ENCODE measurements around the gene TGM5. TPM values are rescaled to one million over a fixed set of nuclear protein-coding genes. Genes with fewer than 3 reads are reported as not detected.
"Not testable (repeated sequence)": the region's sequence is repeated elsewhere in the genome, so short reads cannot be mapped to it uniquely, and the experiment has no call there.

TGM5 gene
- total RNA-seq, 2 experiments from 2014 or later: 0.11 to 0.22 TPM

- peaks cover 5% of the 10 kb centered on the region for H3K9me3 Mint-ChIP-seq
- peaks cover 5% of the 10 kb centered on the region for H3K27me3 Mint-ChIP-seq
- no peak for ATAC-seq
- no peak overlapping the region for H3K27ac Mint-ChIP-seq
- H3K36me3 Mint-ChIP-seq (ENCODE audit: low read depth): no peaks in the 10 kb centered on the region
- ChIA-PET POLR2A (no interaction called here), CTCF (interaction anchor here (1.3 to 5.9 kb wide), 4 partner anchors 9 to 73 kb away, joined by 3 to 24 read pairs (median 10); no protein-coding TSS in a partner anchor)
- intact Hi-C loops (cut with micrococcal nuclease): no loop called here
- H3K4me3 Mint-ChIP-seq: no peak overlapping the region
- no peak for DNase-seq
- TF ChIP-seq CTCF (IDR thresholded peaks at IDR 0.05): no peak
- no peaks in the 10 kb centered on the region for H3K4me1 Mint-ChIP-seq (ENCODE audit: low read depth)
These were observed 10.0 kb upstream of the TGM5 start for GRCh38 chr15:43276563-43277200.

- POLR2A ChIA-PET: interaction anchor here (1.2 kb wide), 1 partner anchor 69 kb away, joined by 3 read pairs; no protein-coding TSS in a partner anchor
- no peaks in the 10 kb centered on the region for H3K36me3 Mint-ChIP-seq (ENCODE audit: low read depth)
- intact Hi-C loops (cut with micrococcal nuclease): no loop called here
These were observed 9.2 kb upstream of the TGM5 start for GRCh38 chr15:43275740-43276562.

GRCh38 chr15:43274136-43274535 is 7.4 kb upstream of the TGM5 start:
- no peak for ATAC-seq
- no peak for DNase-seq
- H3K36me3 Mint-ChIP-seq (ENCODE audit: low read depth): no peaks in the 10 kb centered on the region
- H3K4me3 Mint-ChIP-seq: no peak overlapping the region
- H3K27me3 Mint-ChIP-seq: peaks cover 6% of the 10 kb centered on the region
- POLR2A ChIA-PET: no interaction called here
- no peak for TF ChIP-seq CTCF (IDR thresholded peaks at IDR 0.05)
- H3K4me1 Mint-ChIP-seq (ENCODE audit: low read depth): no peaks in the 10 kb centered on the region
- CTCF ChIA-PET: interaction anchor here (0.7 to 5.9 kb wide), 2 partner anchors 13 to 48 kb away, joined by 3 to 24 read pairs; no protein-coding TSS in a partner anchor
- peaks cover 5% of the 10 kb centered on the region for H3K9me3 Mint-ChIP-seq
- H3K27ac Mint-ChIP-seq: no peak overlapping the region
- intact Hi-C loops (cut with micrococcal nuclease): no loop called here

More at GRCh38 chr15:43275740-43276562, 9.2 kb upstream of the TGM5 start:
- no peak for TF ChIP-seq CTCF (IDR thresholded peaks at IDR 0.05)
- ATAC-seq (no peak), DNase-seq (no peak)
- no peak overlapping the region for H3K27ac Mint-ChIP-seq
- no peak overlapping the region for H3K4me3 Mint-ChIP-seq
- no peaks in the 10 kb centered on the region for H3K4me1 Mint-ChIP-seq (ENCODE audit: low read depth)
- H3K27me3 Mint-ChIP-seq: peaks cover 5% of the 10 kb centered on the region
- peaks cover 5% of the 10 kb centered on the region for H3K9me3 Mint-ChIP-seq
- CTCF ChIA-PET: interaction anchor here (1.3 to 5.9 kb wide), 4 partner anchors 8 to 72 kb away, joined by 3 to 24 read pairs (median 10); no protein-coding TSS in a partner anchor

- no peak overlapping the region for H3K4me3 Mint-ChIP-seq
These were observed 6.5 kb upstream of the TGM5 start for GRCh38 chr15:43273243-43273642.

GRCh38 chr15:43271908-43272307 is 5.2 kb upstream of the TGM5 start:
- H3K4me3 Mint-ChIP-seq; H3K9me3 Mint-ChIP-seq; intact Hi-C loops (cut with micrococcal nuclease); H3K27ac Mint-ChIP-seq; DNase-seq; POLR2A ChIA-PET; H3K36me3 Mint-ChIP-seq (ENCODE audit: low read depth); H3K4me1 Mint-ChIP-seq (ENCODE audit: low read depth); ATAC-seq; H3K27me3 Mint-ChIP-seq: not testable (repeated sequence)
- CTCF ChIA-PET: interaction anchor here (5.9 to 8.9 kb wide), 2 partner anchors 46 kb away, joined by 24 to 91 read pairs; no protein-coding TSS in a partner anchor

More at GRCh38 chr15:43273243-43273642, 6.5 kb upstream of the TGM5 start:
- ATAC-seq (no peak), DNase-seq (no peak)
- TF ChIP-seq CTCF (IDR thresholded peaks at IDR 0.05): no peak
- ChIA-PET CTCF (interaction anchor here (0.9 to 5.9 kb wide), 2 partner anchors 47 to 69 kb away, joined by 3 to 24 read pairs; no protein-coding TSS in a partner anchor), POLR2A (no interaction called here)
- peaks cover 5% of the 10 kb centered on the region for H3K9me3 Mint-ChIP-seq
- no peak overlapping the region for H3K27ac Mint-ChIP-seq
- H3K27me3 Mint-ChIP-seq: peaks cover 9% of the 10 kb centered on the region
- H3K4me1 Mint-ChIP-seq (ENCODE audit: low read depth): no peaks in the 10 kb centered on the region
- H3K36me3 Mint-ChIP-seq (ENCODE audit: low read depth): no peaks in the 10 kb centered on the region
- intact Hi-C loops (cut with micrococcal nuclease): no loop called here
